Stimulated activated naive CD8-positive, alpha-beta T cell treated with anti-CD3 and anti-CD28 coated beads, Interleukin-15, amount 100 ng/mL, for 72 hours (primary cell): ENCODE results near the gene DEFB108B.
"Not testable (repeated sequence)": the region's sequence is repeated elsewhere in the genome, so short reads cannot be mapped to it uniquely, and the experiment has no call there.

ENCODE experiments used
- ATAC-seq: fragments of 150-1000 bp; cut with Tn5 transposase; 2 replicates; pipeline ENCODE4 v1.10.0; 2021; ENCODE audit warnings: mild to moderate bottlenecking, moderate library complexity
- DNase-seq, 2 donors: peaks; one replicate each; pipeline ENCODE4 v3.0.0; 2021 to 2022
- H3K27ac Mint-ChIP-seq, 2 donors: one replicate each; pipeline ENCODE4 v1.8.0; 2022; ENCODE audit warnings: mild to moderate bottlenecking in 2 of 2, mixed read lengths in 2 of 2, moderate library complexity in 2 of 2
- H3K27me3 Mint-ChIP-seq: one replicate; pipeline ENCODE4 v1.8.0; 2022; ENCODE audit warnings: mixed read lengths
- H3K4me1 Mint-ChIP-seq: one replicate; pipeline ENCODE4 v1.8.0; 2022; ENCODE audit warnings: mild to moderate bottlenecking, mixed read lengths
- H3K4me3 Mint-ChIP-seq, 2 donors: one replicate each; pipeline ENCODE4 v1.8.0; 2022; ENCODE audit warnings: mild to moderate bottlenecking in 2 of 2, mixed read lengths in 2 of 2, moderate library complexity in 1 of 2
- H3K9me3 Mint-ChIP-seq, 2 donors: one replicate each; pipeline ENCODE4 v1.8.0; 2022; ENCODE audit warnings: mixed read lengths in 2 of 2

The DEFB108B gene, protein sequence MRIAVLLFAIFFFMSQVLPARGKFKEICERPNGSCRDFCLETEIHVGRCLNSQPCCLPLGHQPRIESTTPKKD

DNA sequence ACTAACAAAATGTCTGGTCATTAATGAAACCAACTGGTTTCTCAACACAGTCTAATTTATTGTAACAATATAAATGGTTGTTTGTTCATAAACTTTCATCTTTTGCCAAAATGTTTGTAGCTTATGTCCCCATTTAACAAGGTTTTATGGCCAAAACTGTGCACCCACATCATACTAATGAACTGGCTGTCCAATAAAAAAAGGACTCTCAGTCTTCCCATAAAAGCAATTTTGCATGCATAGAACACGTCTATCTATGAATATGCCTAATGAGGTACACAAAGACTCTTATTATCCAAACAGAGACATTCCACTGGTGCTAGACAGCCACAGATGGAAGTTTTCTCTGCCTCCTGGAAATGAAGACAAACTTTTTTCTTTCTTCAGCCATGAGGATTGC, at the start of gene DEFB108B:
TSS of gene DEFB108B (plus strand) at position 390 of the 400 bp plus-strand sequence. CDS start at position 390, 0 bp downstream.
- not testable (repeated sequence) for H3K27me3 Mint-ChIP-seq, H3K4me3 Mint-ChIP-seq, ATAC-seq, H3K27ac Mint-ChIP-seq, H3K9me3 Mint-ChIP-seq, DNase-seq
- peaks cover 10% of the 10 kb centered on the region for H3K4me1 Mint-ChIP-seq

DNA sequence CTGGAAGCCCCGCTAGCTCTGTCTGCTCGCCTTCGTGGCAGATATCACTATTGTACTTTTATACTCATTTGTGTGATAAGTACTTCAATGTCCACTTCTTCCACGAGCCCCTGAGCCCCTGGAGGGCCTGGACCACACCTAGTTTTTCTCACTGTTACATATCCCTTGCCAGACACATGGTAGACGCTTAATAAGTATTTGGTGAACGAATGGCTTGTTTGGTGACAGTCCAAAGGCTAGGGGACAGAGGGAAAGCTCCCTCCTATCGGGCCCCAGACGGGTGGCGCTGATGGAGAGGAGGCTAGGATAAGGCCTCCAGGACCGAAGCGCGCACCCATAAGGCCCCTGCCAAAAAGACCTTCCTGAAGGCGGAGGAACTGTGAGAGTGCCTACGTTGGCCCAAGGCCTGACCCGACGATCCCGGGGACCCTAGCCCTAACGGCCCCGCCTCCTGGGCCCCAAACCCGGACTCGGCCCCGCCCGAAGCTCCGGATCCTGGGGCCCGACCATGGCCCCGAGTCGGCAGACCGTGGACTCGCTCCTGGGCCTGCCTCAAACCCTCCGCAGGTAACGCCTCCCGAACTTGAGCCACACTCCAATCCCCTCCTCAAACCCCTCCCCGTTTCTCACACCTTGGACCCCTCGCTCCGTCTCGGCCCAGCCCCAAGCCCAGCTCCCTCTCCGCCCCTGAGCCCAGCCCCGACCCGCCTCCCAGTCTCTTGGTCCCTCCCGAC, 46.7 kb upstream of the DEFB108B start:
- not testable (repeated sequence) for DNase-seq, H3K9me3 Mint-ChIP-seq, H3K27me3 Mint-ChIP-seq, ATAC-seq
- Mint-ChIP-seq H3K27ac (peak overlapping the region; percentile 35 to 40), H3K4me3 (peak overlapping the region; percentile 91 to 95), H3K4me1 (peaks cover 35% of the 10 kb centered on the region)

DNA sequence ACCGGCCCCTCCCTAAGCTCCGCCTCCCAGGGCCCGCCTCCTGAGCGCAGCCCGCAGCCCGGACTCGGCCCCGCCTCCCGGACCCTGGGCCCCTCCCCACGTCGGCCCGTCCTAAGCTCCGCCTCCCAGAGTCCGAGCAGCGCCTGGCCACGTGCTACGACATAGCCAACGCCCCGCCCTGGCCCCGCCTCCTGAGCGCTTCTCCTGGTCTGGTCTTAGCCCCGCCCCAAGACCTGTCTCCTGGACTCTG, 46.2 kb upstream of the DEFB108B start:
- peak overlapping the region; percentile 95 to 98 for H3K27ac Mint-ChIP-seq
- ATAC-seq (peak; percentile 94), DNase-seq (peak; percentile 98 to 99)
- H3K27me3 Mint-ChIP-seq, H3K9me3 Mint-ChIP-seq: not testable (repeated sequence)
- H3K4me3 Mint-ChIP-seq: peak overlapping the region; percentile 91 to 95
- H3K4me1 Mint-ChIP-seq: peaks cover 35% of the 10 kb centered on the region

DNA sequence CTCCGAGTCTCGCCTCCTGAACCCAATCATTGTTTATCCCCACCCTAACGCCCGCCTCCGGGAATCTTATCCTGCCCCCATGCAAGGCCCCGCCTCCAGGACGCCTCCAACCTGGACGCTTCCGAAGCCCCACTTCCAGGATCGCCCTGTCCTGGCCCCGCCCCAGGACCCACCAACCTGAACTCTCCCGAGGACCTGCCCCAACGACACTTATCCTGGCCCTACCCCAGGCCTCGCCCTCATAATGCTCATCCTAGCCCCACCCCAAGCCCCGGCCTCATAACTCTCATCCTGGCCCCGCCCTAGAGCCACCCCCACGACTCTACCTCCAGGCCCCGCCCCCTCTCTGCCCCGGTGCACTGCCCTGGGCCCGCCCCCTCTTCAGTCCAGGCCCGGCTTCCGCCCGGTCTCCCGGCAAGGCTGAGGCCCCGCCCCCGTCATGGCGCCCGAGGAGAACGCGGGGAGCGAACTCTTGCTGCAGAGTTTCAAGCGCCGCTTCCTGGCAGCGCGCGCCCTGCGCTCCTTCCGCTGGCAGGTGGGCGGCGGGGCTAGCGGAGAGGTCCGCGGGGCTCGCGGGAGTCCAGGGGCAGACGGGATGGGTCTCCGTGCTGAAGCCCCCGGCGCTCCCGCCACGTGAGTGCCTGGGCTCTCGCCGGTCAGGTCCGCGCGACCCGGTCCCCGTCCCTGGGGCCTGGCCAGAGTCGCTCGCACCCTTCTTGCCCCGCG, 45.7 kb upstream of the DEFB108B start:
- peak; percentile 99 for ATAC-seq

DNA sequence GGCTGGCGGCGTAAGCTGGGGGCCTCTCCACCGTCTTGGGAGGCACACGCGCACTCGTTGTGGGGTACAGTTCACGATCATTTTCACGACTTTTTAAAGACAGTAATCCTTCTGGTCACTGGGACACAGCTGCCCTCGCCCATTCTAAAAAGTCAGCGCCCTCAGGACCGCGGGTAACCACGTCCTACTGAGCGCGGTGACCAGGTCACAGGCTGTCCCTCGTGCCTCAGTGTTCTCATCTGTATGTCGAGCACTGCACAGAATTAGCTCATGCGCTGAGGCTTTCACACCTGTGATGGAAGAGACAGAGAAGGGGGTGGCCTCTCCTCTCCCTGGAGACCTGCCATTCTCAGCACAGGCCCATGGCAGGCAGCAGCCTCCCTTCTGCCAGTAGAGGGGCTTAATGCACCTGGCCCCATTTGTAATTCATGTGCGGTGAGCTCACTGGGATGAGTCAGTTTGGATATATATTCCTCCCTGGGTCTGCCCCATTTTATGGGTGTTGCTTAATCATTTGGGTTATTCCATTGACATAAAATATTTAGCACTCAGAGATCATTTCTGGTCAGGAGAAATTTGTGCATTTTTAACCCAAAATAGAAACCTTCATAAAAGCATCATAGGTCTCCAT, 45.1 kb upstream of the DEFB108B start:
- peaks cover 39% of the 10 kb centered on the region for H3K4me1 Mint-ChIP-seq
- not testable (repeated sequence) for ATAC-seq, H3K9me3 Mint-ChIP-seq, H3K27me3 Mint-ChIP-seq
- peak overlapping the region; percentile 92 to 98 for H3K27ac Mint-ChIP-seq
- peak; percentile 37 to 41 for DNase-seq
- H3K4me3 Mint-ChIP-seq: peak overlapping the region; percentile 91 to 95

More for the DNA sequence above, 45.7 kb upstream of the DEFB108B start:
- Mint-ChIP-seq H3K27ac (peak overlapping the region; percentile 95 to 98), H3K9me3 (no peaks in the 10 kb centered on the region), H3K4me1 (peaks cover 35% of the 10 kb centered on the region), H3K27me3 (no peaks in the 10 kb centered on the region), H3K4me3 (peak overlapping the region; percentile 91 to 95)
- DNase-seq: peak; percentile 90 to 95

DNA sequence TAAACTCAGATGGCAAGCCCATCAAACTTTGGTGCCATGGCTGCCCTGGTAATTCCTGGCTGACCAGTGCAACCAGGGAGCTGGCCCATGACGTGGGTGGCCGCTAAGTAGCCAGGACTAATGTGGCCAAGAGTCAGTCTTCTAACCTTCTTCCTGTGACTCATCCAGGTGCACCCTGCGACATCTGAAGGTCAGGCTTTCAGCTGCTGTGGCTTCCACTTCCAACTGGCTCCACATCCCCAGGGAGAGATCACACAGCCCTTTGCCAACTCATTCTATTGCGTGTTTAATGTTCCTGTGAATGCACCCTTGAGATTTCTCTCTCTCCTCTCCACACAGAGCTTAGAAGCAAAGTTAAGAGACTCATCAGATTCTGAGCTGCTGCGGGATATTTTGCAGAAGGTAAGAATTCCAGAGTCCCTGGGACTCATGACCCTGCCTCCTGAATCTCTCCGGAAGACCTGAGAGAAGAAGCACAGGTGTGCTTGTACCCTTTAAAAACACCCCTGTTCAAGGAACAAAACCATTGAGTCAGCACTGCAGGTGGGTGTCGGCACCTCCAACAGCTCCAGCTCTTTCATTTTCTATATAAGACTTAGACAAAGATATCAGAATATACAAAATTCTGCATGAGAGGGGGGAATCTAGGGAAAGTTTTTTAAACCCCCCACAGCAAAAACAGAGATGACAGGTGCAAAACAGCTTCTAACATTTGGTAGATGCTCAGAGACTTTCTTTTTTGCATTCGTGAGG, 43.4 kb upstream of the DEFB108B start:
- DNase-seq, H3K27me3 Mint-ChIP-seq, H3K9me3 Mint-ChIP-seq, ATAC-seq, H3K27ac Mint-ChIP-seq: not testable (repeated sequence)
- Mint-ChIP-seq H3K4me1 (peaks cover 41% of the 10 kb centered on the region), H3K4me3 (peak overlapping the region in 1 of 2 donors; percentile 37)

DNA sequence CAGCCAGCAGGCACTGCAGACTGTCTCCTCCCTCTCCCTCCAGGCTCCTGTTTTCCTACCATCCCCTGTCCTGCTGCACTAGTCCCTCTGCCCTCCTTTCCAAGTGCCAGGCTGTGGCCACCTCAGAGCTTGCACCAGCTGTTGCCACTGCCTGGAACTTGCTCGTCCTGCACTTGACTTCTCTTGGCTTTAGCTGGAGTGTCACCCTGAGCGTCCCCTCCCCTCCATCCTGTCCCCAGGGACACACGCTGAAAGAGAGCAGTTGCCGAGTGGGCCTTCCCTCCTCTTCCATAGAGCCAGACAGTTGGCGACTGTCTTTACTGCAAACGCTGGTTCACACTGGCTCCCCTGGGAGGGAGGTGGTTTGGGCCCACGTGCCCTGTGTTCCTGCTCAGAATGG, 41.9 kb upstream of the DEFB108B start:
- ATAC-seq, DNase-seq, H3K27ac Mint-ChIP-seq, H3K9me3 Mint-ChIP-seq, H3K27me3 Mint-ChIP-seq, H3K4me3 Mint-ChIP-seq: not testable (repeated sequence)
- peaks cover 35% of the 10 kb centered on the region for H3K4me1 Mint-ChIP-seq

DNA sequence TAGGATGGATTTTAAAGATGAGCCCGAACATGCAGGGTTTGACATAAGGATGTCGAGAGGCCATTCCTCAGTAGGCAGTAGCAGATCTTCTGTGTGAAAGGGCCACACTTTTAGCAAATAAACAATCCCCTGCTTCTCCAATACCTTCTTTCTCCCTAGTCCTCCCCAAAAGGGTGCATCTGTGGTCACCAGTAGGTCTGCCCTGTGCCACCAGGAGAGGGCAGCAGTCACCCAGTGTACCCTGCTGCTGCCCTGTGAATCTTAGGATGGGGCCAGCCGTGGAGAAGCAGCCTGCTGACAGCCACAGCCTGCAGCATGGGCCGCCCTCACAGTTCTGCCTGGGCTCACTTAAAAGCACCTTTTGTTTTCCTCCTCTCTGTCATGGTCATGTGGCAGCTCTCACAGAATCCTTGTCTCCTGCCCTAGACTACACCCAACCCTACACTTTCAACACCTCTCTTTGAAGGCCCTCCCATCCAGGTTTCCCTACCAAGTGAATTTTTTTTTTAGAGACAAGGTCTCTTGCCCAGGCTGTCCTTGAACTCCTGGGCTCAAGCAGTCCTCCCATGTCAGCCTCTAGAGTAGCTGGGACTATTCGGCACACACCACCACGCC, 40.3 kb upstream of the DEFB108B start:
- not testable (repeated sequence) for H3K27ac Mint-ChIP-seq, ATAC-seq, H3K9me3 Mint-ChIP-seq, H3K4me3 Mint-ChIP-seq, H3K27me3 Mint-ChIP-seq
- DNase-seq: peak; percentile 38 to 62
- H3K4me1 Mint-ChIP-seq: peaks cover 31% of the 10 kb centered on the region

DNA sequence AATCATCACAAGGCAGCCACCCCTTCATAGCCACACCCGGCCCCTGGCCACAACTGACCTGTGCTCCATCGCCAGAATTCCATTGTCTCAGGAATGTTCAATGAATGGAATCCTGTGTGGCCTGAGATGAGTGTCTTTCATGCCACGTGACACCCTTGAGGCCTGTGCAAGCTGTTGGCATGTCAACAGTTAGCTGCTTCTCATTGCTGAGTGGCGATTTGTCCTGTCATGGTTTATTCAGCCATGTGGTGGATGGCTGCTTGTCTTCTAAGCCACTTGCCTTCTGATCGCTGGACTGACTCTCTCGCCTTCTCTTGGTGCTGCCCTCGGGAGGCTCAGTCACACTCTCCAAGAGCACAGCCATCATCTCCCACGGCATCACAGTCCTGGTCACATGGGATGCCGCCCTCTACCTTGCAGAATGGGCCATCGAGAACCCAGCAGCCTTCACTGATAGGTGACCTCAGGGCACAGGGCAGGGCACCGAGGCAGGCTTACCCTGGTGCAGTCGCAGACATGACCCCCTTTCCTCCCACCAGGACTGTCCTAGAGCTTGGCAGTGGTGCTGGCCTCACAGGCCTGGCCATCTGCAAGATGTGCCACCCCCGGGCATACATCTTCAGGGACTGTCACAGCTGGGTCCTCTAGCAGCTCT, 38.5 kb upstream of the DEFB108B start:
- DNase-seq, H3K27me3 Mint-ChIP-seq, ATAC-seq, H3K27ac Mint-ChIP-seq, H3K4me3 Mint-ChIP-seq, H3K9me3 Mint-ChIP-seq: not testable (repeated sequence)
- H3K4me1 Mint-ChIP-seq: peaks cover 13% of the 10 kb centered on the region

DNA sequence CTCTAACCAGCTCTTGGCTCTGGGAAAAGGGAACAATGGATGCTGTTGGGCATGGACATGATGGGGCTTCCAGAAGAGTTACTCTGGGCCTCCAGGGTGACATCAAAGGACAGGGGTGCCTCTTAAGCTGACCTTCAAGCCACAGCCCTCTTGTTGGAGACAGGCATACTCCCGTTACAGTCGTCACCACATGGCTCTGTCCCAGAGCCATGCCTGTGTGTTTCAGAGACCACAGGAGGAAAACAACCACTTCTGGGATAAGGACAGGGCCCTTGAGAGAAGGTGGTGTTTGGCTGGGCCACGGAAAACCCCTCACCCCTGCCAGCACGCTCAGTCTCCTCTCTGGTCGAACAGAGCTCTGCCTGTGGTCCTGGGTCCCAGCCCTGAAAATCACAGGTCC, 37.8 kb upstream of the DEFB108B start:
- H3K4me1 Mint-ChIP-seq: peaks cover 10% of the 10 kb centered on the region
- DNase-seq, H3K27me3 Mint-ChIP-seq, H3K4me3 Mint-ChIP-seq, ATAC-seq, H3K27ac Mint-ChIP-seq, H3K9me3 Mint-ChIP-seq: not testable (repeated sequence)

DNA sequence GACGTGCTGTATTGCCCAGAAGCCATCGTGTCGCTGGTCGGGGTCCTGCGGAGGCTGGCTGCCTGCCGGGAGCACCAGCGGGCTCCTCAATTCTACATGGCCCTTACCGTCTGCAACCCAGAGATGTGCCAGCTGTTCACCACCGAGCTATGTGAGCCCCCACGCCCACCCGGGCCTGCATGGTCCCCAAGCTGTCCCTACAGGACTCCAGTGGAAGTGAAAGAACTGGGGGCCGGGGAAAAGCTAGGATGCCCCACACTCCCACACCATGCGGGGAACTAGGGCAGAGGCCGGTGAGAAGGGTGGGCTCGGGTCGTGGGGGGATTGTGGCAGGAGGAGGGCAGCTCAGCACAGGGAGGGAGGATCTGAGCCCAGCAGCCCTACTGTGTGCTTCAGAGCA, 37.0 kb upstream of the DEFB108B start:
- H3K9me3 Mint-ChIP-seq, ATAC-seq, H3K4me3 Mint-ChIP-seq, DNase-seq, H3K27me3 Mint-ChIP-seq, H3K27ac Mint-ChIP-seq: not testable (repeated sequence)
- H3K4me1 Mint-ChIP-seq: peaks cover 17% of the 10 kb centered on the region

DNA sequence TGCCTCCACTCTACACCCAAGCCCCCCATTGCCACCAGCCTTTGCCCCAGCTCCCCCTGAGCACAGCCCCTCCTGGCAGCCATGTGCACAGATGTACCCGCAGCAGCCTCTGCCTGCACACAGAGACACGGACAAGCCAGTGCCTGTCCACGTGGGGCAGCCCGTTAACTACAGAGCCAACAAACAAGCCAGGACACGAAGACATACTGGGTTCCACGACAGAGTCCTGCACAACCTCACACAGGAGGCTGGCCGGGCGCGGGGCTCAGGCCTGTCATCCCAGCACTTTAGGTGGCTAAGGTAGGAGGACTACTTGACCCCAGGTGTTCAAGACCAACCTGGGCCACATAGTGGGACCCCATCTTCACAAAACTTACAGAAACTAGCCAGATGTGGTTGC, 36.2 kb upstream of the DEFB108B start:
- not testable (repeated sequence) for H3K4me3 Mint-ChIP-seq, H3K27ac Mint-ChIP-seq, H3K9me3 Mint-ChIP-seq, ATAC-seq, H3K27me3 Mint-ChIP-seq, DNase-seq
- H3K4me1 Mint-ChIP-seq: peaks cover 17% of the 10 kb centered on the region

DNA sequence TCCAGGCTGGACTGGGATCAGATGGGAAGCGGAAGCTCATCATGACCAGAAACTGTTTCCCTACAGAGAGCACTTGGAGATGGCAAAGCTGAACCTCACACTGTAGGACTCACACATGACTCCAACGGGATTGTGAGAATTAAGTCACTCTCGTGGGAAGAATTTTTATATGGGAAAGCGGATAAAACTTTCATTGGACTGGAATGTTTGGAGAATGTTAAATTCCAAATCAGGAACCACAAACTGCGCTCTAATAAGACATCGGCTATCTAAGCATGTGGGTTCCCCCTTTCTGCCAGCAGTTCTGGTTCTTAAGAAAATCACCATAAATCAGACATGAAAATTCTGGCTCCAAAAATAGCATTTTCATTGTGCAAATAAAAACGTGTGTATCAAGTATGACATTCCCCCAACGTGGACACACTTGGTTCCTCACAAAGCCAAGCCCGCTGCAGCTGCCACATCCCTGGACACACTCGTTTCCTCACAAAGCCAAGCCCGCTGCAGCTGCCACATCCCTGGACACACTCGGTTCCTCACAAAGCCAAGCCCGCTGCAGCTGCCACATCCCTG, 33.4 kb upstream of the DEFB108B start:
- H3K27me3 Mint-ChIP-seq, H3K4me3 Mint-ChIP-seq, H3K9me3 Mint-ChIP-seq, ATAC-seq, DNase-seq: not testable (repeated sequence)
- H3K4me1 Mint-ChIP-seq: peaks cover 10% of the 10 kb centered on the region
- peak overlapping the region in 1 of 2 donors; percentile 44 for H3K27ac Mint-ChIP-seq

DNA sequence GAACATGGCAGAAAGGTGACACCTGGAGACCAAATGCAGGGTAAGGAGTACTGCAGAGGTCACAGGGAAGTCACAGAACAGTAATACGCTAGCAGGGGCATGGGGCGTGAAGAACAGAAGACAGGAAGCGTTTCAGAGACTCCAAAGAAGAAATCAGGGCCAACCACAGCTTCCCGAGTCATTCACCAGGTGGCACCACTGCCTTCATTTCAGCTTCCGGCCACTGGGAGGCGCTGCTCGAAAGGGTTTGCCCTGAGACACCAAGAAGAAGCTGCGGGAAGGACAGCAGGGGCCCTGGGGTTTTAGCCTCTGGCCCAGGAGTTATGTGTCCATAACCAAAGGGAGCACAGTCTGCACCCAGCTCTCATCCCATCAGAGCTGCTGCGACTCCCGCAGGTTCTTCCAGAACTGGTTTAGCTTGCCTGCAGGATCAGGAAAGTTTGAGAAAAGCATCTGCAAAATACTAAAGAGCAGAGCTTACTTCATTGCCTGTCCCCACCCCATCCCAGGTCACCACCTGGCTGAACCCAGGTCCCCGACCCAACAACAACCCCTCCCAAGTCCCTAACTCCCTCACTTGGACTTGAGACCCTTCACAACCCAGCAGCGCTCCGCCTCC, 32.6 kb upstream of the DEFB108B start:
- H3K4me1 Mint-ChIP-seq: peaks cover 10% of the 10 kb centered on the region
- ATAC-seq, H3K27ac Mint-ChIP-seq, H3K27me3 Mint-ChIP-seq, H3K9me3 Mint-ChIP-seq, H3K4me3 Mint-ChIP-seq: not testable (repeated sequence)
- DNase-seq: peak; percentile 77 to 83
